ENCODE results near the gene BCOR. TPM values are rescaled to one million over a fixed set of nuclear protein-coding genes. Genes with fewer than 3 reads are reported as not detected.

BCOR gene
- total RNA-seq, 2 experiments from 2014 or later: 48.0 to 64.3 TPM

- ChIA-PET POLR2A (no interaction called here), CTCF (ENCODE audit: unreplicated experiment) (no interaction called here)
- H3K4me3 ChIP-seq (ENCODE audit: low read depth, low read length, poor library complexity, severe bottlenecking): no peak overlapping the region
- H3K79me2 ChIP-seq (ENCODE audit: insufficient read depth, low read depth, low read length): no peaks in the 10 kb centered on the region
- H3K27ac ChIP-seq (ENCODE audit: low read depth, low read length, poor library complexity, severe bottlenecking): no peak overlapping the region
- no peaks in the 10 kb centered on the region for H3K36me3 ChIP-seq (ENCODE audit: insufficient read depth, low read length)
- H3K4me1 ChIP-seq (ENCODE audit: insufficient read depth, low read length, poor library complexity, severe bottlenecking): peaks cover 4% of the 10 kb centered on the region
- TF ChIP-seq EZH2phosphoT487 (IDR thresholded peaks at IDR 0.05; ENCODE audit: borderline replicate concordance, low read depth, low read length): no peak
- TF ChIP-seq, protein P1, sequence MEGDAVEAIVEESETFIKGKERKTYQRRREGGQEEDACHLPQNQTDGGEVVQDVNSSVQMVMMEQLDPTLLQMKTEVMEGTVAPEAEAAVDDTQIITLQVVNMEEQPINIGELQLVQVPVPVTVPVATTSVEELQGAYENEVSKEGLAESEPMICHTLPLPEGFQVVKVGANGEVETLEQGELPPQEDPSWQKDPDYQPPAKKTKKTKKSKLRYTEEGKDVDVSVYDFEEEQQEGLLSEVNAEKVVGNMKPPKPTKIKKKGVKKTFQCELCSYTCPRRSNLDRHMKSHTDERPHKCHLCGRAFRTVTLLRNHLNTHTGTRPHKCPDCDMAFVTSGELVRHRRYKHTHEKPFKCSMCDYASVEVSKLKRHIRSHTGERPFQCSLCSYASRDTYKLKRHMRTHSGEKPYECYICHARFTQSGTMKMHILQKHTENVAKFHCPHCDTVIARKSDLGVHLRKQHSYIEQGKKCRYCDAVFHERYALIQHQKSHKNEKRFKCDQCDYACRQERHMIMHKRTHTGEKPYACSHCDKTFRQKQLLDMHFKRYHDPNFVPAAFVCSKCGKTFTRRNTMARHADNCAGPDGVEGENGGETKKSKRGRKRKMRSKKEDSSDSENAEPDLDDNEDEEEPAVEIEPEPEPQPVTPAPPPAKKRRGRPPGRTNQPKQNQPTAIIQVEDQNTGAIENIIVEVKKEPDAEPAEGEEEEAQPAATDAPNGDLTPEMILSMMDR (conservative IDR thresholded peaks at IDR 0.05; ENCODE audit: low read length): no peak
- intact Hi-C loops (cut with micrococcal nuclease; ENCODE audit: unreplicated experiment): no loop called here
- no TSS peak for BruUV-seq (replicated peaks)
- H3K4me2 ChIP-seq (ENCODE audit: low read length): no peak overlapping the region
- H3K9me3 ChIP-seq (ENCODE audit: low read length): no peaks in the 10 kb centered on the region
- no peak overlapping the region for H2AFZ ChIP-seq (ENCODE audit: low read length)
- H3K9me2 ChIP-seq (ENCODE audit: insufficient read depth, low read length): no peaks in the 10 kb centered on the region
- DNase-seq (ENCODE audit: low spot score): no peak
- no peaks in the 10 kb centered on the region for H4K20me1 ChIP-seq (ENCODE audit: insufficient read depth, low read length)
These were observed 67.6 kb downstream of the BCOR start for GRCh38 chrX:40030205-40030604.

DNA sequence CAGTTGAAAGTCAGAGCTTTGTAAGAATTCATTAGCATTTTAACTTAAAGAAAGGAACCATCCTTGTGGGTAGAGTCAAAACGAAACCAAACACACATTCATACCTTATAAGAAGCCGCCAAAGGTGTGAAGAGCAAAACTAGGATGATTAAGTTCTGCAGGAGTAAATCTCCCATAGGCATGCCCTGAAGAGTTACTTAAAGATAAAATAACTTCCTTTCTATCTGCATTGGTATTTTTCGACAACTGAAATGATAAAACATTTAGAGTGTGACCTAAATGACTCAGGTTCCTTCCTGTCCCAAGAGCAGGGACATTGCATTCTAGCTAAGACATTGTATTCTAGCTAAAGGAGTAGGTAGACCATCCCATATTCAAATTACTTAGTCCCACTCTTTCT, 75.3 kb downstream of the BCOR start:
- Histone ChIP-seq H3K4me3 (ENCODE audit: low read depth, low read length, poor library complexity, severe bottlenecking) (no peak overlapping the region), H3K79me2 (ENCODE audit: insufficient read depth, low read depth, low read length) (no peaks in the 10 kb centered on the region), H4K20me1 (ENCODE audit: insufficient read depth, low read length) (no peaks in the 10 kb centered on the region), H3K27ac (ENCODE audit: low read depth, low read length, poor library complexity, severe bottlenecking) (no peak overlapping the region), H3K4me2 (ENCODE audit: low read length) (peak overlapping the region; percentile 51), H3K9me2 (ENCODE audit: insufficient read depth, low read length) (no peaks in the 10 kb centered on the region), H3K36me3 (ENCODE audit: insufficient read depth, low read length) (no peaks in the 10 kb centered on the region; the same call in 1 of the 2 replicates), H3K4me1 (ENCODE audit: insufficient read depth, low read length, poor library complexity, severe bottlenecking) (peaks cover 10% of the 10 kb centered on the region), H3K9me3 (ENCODE audit: low read length) (no peaks in the 10 kb centered on the region), H2AFZ (ENCODE audit: low read length) (peak overlapping the region; percentile 89)
- DNase-seq (ENCODE audit: low spot score): no peak
- ChIA-PET CTCF (ENCODE audit: unreplicated experiment) (no interaction called here), POLR2A (interaction anchor here (0.6 kb wide), 1 partner anchor 9 kb away, joined by 3 read pairs; no protein-coding TSS in a partner anchor)
- intact Hi-C loops (cut with micrococcal nuclease; ENCODE audit: unreplicated experiment): no loop called here
- TF ChIP-seq, protein P1 (conservative IDR thresholded peaks at IDR 0.05; ENCODE audit: low read length): no peak
- no peak for TF ChIP-seq EZH2phosphoT487 (IDR thresholded peaks at IDR 0.05; ENCODE audit: borderline replicate concordance, low read depth, low read length)
- no TSS peak for BruUV-seq (replicated peaks)

DNA sequence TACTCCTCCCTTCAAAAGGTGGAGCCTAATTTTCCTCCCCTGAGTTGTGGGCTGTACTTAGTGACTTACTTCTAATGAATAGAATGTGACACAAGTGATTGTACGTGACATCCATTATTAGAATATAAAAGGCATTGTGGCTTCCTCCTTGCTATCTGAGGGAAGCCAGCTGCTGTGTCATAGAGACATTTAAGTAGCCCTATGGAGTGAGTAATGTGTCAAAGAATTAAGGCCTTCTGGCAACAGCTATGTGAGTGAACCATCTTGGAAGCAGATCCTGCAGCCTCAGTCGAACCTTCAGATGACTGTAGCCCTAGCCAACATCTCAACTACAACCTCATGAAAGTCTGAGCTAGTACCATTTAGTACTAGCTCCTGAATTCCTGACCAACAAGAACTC, 76.1 kb downstream of the BCOR start:
- no peak for TF ChIP-seq EZH2phosphoT487 (IDR thresholded peaks at IDR 0.05; ENCODE audit: borderline replicate concordance, low read depth, low read length)
- TF ChIP-seq, protein P1 (conservative IDR thresholded peaks at IDR 0.05; ENCODE audit: low read length): no peak
- Histone ChIP-seq H3K79me2 (ENCODE audit: insufficient read depth, low read depth, low read length) (no peaks in the 10 kb centered on the region), H2AFZ (ENCODE audit: low read length) (no peak overlapping the region; the same call in 1 of the 2 replicates), H3K9me2 (ENCODE audit: insufficient read depth, low read length) (no peaks in the 10 kb centered on the region), H3K9me3 (ENCODE audit: low read length) (no peaks in the 10 kb centered on the region), H3K27ac (ENCODE audit: low read depth, low read length, poor library complexity, severe bottlenecking) (no peak overlapping the region), H4K20me1 (ENCODE audit: insufficient read depth, low read length) (no peaks in the 10 kb centered on the region), H3K4me1 (ENCODE audit: insufficient read depth, low read length, poor library complexity, severe bottlenecking) (peaks cover 10% of the 10 kb centered on the region), H3K4me3 (ENCODE audit: low read depth, low read length, poor library complexity, severe bottlenecking) (no peak overlapping the region), H3K36me3 (ENCODE audit: insufficient read depth, low read length) (no peaks in the 10 kb centered on the region; the same call in 1 of the 2 replicates), H3K4me2 (ENCODE audit: low read length) (no peak overlapping the region)
- ChIA-PET CTCF (ENCODE audit: unreplicated experiment) (no interaction called here), POLR2A (no interaction called here)
- no TSS peak for BruUV-seq (replicated peaks)
- intact Hi-C loops (cut with micrococcal nuclease; ENCODE audit: unreplicated experiment): no loop called here
- no peak for DNase-seq (ENCODE audit: low spot score)
